Neuron (in vitro differentiated cells): ENCODE measurements around the gene TUBB2B.
A peak's percentile ranks its signal among the peaks of the same experiment; 100 is the strongest.
"Not testable (repeated sequence)": the region's sequence is repeated elsewhere in the genome, so short reads cannot be mapped to it uniquely, and the experiment has no call there.

ENCODE experiments used
- H2AFZ ChIP-seq: one replicate; pipeline ENCODE4 v1.6.1; 2013; ENCODE audit warnings: low read depth, mild to moderate bottlenecking, inconsistent platforms, low read length, moderate library complexity
- H3K27me3 ChIP-seq: one replicate; pipeline ENCODE4 v1.6.1; 2013; ENCODE audit warnings: low read length; ENCODE audit not compliant: insufficient read depth
- H3K36me3 ChIP-seq: one replicate; pipeline ENCODE4 v1.6.1; 2013; ENCODE audit warnings: low read length; ENCODE audit not compliant: insufficient read depth
- H3K4me1 ChIP-seq: one replicate; pipeline ENCODE4 v1.6.1; 2013; ENCODE audit warnings: low read length; ENCODE audit not compliant: insufficient read depth
- H3K4me3 ChIP-seq: 2 replicates; pipeline ENCODE4 v1.5.1; 2013; ENCODE audit warnings: mild to moderate bottlenecking, low read length, moderate library complexity
- H3K9me3 ChIP-seq: one replicate; pipeline ENCODE4 v1.6.1; 2013; ENCODE audit warnings: low read length

Gene TUBB2B

GRCh38 chr6:3209114-3210023, 18.1 kb downstream of the TUBB2B start:
- Histone ChIP-seq H3K9me3 (no peaks in the 10 kb centered on the region), H2AFZ (peak overlapping the region; percentile 21), H3K27me3 (no peaks in the 10 kb centered on the region), H3K4me3 (no peak overlapping the region), H3K4me1 (peaks cover 11% of the 10 kb centered on the region), H3K36me3 (no peaks in the 10 kb centered on the region)

GRCh38 chr6:3208775-3209113, 18.7 kb downstream of the TUBB2B start:
- Histone ChIP-seq H2AFZ (peak overlapping the region; percentile 21), H3K4me1 (peaks cover 11% of the 10 kb centered on the region), H3K4me3 (no peak overlapping the region), H3K36me3 (no peaks in the 10 kb centered on the region), H3K27me3 (no peaks in the 10 kb centered on the region), H3K9me3 (no peaks in the 10 kb centered on the region)

- no peaks in the 10 kb centered on the region for H3K27me3 ChIP-seq
- H3K4me3 ChIP-seq, result no peak overlapping the region
- no peaks in the 10 kb centered on the region for H3K9me3 ChIP-seq
- no peak overlapping the region for H2AFZ ChIP-seq
- no peaks in the 10 kb centered on the region for H3K36me3 ChIP-seq
- H3K4me1 ChIP-seq, result peaks cover 11% of the 10 kb centered on the region
Observed at GRCh38 chr6:3208098-3208774, 19.2 kb downstream of the TUBB2B start.

- Histone ChIP-seq H3K36me3 (no peaks in the 10 kb centered on the region), H3K4me3 (no peak overlapping the region), H3K27me3 (no peaks in the 10 kb centered on the region), H3K4me1 (peaks cover 11% of the 10 kb centered on the region), H2AFZ (no peak overlapping the region), H3K9me3 (no peaks in the 10 kb centered on the region)
Observed at GRCh38 chr6:3206339-3207015, 21.0 kb downstream of the TUBB2B start.

DNA sequence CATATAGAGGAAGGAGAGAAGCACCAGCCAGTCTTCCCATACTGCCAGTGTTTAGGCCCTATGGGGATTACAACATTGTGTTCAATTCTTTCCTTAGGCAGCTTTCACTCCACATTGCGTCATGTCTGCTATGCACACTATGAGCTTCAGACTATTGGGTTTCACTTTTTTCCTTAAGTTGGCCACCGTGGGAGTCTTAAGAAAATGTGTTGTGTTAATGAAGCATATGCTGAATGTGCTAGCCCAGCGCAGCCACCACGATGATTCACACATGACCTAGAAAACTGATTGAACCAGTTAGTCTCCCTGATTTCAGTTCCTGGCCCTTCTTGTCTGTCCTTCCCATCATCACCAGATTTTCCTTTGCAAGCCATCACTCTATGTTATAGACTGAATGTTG, 21.5 kb downstream of the TUBB2B start:
- Histone ChIP-seq H3K4me3 (no peak overlapping the region), H3K4me1 (peaks cover 11% of the 10 kb centered on the region), H3K27me3 (no peaks in the 10 kb centered on the region), H2AFZ (no peak overlapping the region), H3K36me3 (no peaks in the 10 kb centered on the region), H3K9me3 (no peaks in the 10 kb centered on the region)

GRCh38 chr6:3204921-3205320, 22.5 kb downstream of the TUBB2B start:
- H2AFZ ChIP-seq, result no peak overlapping the region
- no peaks in the 10 kb centered on the region for H3K27me3 ChIP-seq
- no peaks in the 10 kb centered on the region for H3K9me3 ChIP-seq
- no peaks in the 10 kb centered on the region for H3K36me3 ChIP-seq
- no peak overlapping the region for H3K4me3 ChIP-seq
- H3K4me1 ChIP-seq, result peaks cover 11% of the 10 kb centered on the region

GRCh38 chr6:3202999-3203696, 24.3 kb downstream of the TUBB2B start:
- no peaks in the 10 kb centered on the region for H3K36me3 ChIP-seq
- no peak overlapping the region for H3K4me3 ChIP-seq
- no peak overlapping the region for H2AFZ ChIP-seq
- no peaks in the 10 kb centered on the region for H3K4me1 ChIP-seq
- no peaks in the 10 kb centered on the region for H3K27me3 ChIP-seq
- H3K9me3 ChIP-seq, result no peaks in the 10 kb centered on the region

DNA sequence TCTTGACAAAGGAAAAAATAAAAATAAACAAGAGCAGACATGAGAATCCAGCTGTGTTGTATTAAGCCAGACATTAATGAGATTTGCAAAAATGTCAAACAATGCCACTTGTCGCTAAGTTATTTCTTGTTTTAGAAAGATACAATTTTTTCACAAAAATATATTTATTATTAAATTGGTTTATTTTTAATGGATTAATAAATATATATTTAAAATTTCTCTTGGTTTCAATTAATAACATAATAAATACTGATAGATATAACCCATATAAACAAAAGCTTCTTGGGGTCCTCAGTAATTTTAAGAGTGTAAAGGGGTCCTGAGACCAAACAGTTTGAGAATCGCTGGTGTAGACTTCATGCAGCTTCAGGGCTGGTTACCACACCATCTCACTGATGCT, 26.1 kb downstream of the TUBB2B start:
- no peaks in the 10 kb centered on the region for H3K9me3 ChIP-seq

DNA sequence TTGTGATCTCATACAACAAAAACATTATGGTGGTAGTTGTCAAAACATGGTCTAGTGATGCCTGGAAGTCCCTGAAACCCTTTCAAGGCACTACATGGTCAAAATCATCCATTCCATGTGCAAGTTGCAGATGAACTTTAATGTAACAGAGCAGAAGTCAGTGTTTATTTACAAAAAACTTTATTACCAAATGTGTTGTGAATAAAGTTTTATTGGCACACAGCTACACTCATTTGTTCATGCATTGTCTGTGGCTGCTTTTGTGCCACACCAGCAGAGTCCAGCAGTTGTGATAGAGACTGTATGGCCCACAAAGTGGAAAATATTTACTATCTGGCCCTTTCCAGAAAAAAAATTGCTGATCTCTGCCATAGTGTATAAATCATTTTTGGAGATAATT, 26.8 kb downstream of the TUBB2B start:
- Histone ChIP-seq H3K9me3 (no peaks in the 10 kb centered on the region), H3K27me3 (no peaks in the 10 kb centered on the region), H2AFZ (no peak overlapping the region), H3K36me3 (no peaks in the 10 kb centered on the region), H3K4me3 (no peak overlapping the region), H3K4me1 (peaks cover 9% of the 10 kb centered on the region)

More for the DNA sequence above, 26.1 kb downstream of the TUBB2B start:
- Histone ChIP-seq H3K4me1 (peaks cover 5% of the 10 kb centered on the region), H3K36me3 (no peaks in the 10 kb centered on the region), H3K27me3 (no peaks in the 10 kb centered on the region), H3K4me3 (no peak overlapping the region), H2AFZ (no peak overlapping the region)

DNA sequence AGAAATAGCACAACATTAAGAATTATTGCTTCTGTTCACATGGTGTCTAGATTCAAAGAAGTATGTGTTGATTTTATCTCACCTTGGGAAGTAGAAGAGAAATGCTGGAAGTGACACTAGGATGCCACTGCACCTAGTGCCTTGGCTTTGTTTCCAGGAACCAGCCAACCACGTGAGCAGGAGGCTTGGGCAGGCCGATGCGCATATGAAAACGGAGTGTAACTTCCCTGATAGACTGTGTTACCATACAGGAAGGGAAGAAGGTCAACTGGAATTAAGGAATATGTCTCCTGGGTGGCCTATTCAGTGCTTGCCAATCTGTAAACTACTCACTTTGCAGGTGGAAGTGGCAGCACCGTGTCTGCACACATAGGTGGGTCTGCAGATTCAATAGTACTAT, 28.1 kb downstream of the TUBB2B start:
- Histone ChIP-seq H2AFZ (no peak overlapping the region), H3K9me3 (no peaks in the 10 kb centered on the region), H3K4me1 (peaks cover 14% of the 10 kb centered on the region), H3K4me3 (no peak overlapping the region), H3K36me3 (no peaks in the 10 kb centered on the region), H3K27me3 (no peaks in the 10 kb centered on the region)

DNA sequence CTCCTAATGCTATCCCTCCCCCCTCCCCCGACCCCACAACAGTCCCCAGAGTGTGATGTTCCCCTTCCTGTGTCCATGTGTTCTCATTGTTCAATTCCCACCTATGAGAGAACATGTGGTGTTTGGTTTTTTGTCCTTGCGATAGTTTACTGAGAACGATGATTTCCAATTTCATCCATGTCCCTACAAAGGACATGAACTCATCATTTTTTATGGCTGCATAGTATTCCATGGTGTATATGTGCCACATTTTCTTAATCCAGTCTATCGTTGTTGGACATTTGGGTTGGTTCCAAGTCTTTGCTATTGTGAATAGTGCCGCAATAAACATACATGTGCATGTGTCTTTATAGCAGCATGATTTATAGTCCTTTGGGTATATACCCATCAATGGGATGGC, 29.7 kb downstream of the TUBB2B start:
- not testable (repeated sequence) for H2AFZ ChIP-seq, H3K36me3 ChIP-seq, H3K27me3 ChIP-seq, H3K4me3 ChIP-seq, H3K9me3 ChIP-seq
- H3K4me1 ChIP-seq, result peaks cover 30% of the 10 kb centered on the region

- Histone ChIP-seq H3K27me3 (no peaks in the 10 kb centered on the region), H3K36me3 (no peaks in the 10 kb centered on the region), H3K9me3 (no peaks in the 10 kb centered on the region), H3K4me1 (peaks cover 30% of the 10 kb centered on the region), H3K4me3 (no peak overlapping the region), H2AFZ (no peak overlapping the region)
Observed at GRCh38 chr6:3196770-3197169, 30.7 kb downstream of the TUBB2B start.
